Right lobe of liver (tissue), 6 donors: ENCODE results near the gene NRP2. TPM values are rescaled to one million over a fixed set of nuclear protein-coding genes. Genes with fewer than 3 reads are reported as not detected.

Experiments
- ATAC-seq, 4 donors: fragments of 200-7000 bp; cut with Tn5 transposase; one replicate each; pipeline ENCODE4 v1.9.1; 2020; ENCODE audit warnings: mild to moderate bottlenecking in 4 of 4, moderate library complexity in 4 of 4
- DNase-seq, 3 donors: peaks; one replicate each; pipeline ENCODE4 v3.0.0-alpha.2; 2020
- H3K27ac ChIP-seq, 3 donors: fragments of 200-600 bp; one replicate each; pipeline ENCODE4 v1.8.0; 2022
- H3K27me3 ChIP-seq, 2 donors: fragments of 200-600 bp; one replicate each; pipeline ENCODE4 v1.8.0; 2022
- H3K36me3 ChIP-seq, 4 donors: fragments of 200-600 bp; sonication (generic) in 1 of 4; one replicate each; pipeline versions ENCODE4 v1.5.1 to v1.8.0; 2017 to 2022; ENCODE audit warnings: control low read depth in 1 of 4
- H3K4me1 ChIP-seq, 4 donors: fragments of 200-600 bp; sonication (generic) in 1 of 4; one replicate each; pipeline versions ENCODE4 v1.5.1 to v1.8.0; 2017 to 2022; ENCODE audit warnings: control low read depth in 1 of 4
- H3K4me3 ChIP-seq, 3 donors: fragments of 200-600 bp; one replicate each; pipeline ENCODE4 v1.8.0; 2022
- H3K9me3 ChIP-seq, 4 donors: fragments of 200-600 bp; sonication (generic) in 1 of 4; one replicate each; pipeline versions ENCODE4 v1.5.1 to v1.8.0; 2017 to 2022; ENCODE audit warnings: control low read depth in 1 of 4
- POLR2A ChIP-seq: fragments of 450-650 bp; IDR thresholded peaks from one replicate; pipeline ENCODE4 v1.6.1; 2017; ENCODE audit warnings: antibody characterized with exemption, mild to moderate bottlenecking
- WGBS: methylation state at CpG from one replicate; pipeline ENCODE4 v1.1.6; 2018; ENCODE audit warnings: low coverage, low lambda C conversion rate; ENCODE audit not compliant: insufficient coverage; ENCODE audit errors: missing lambda C conversion rate; 5-methylcytosine and 5-hydroxymethylcytosine counted together
- intact Hi-C, 2 donors: fragments of 100-400 bp; cut with DNase I; formaldehyde crosslinking; loops; one replicate each; pipeline versions ENCODE4 v1.11.2 to v1.14.1; 2022
- total RNA-seq, 6 experiments: library from RNA; depleted of rRNA in 2 of 6; stranded (reverse); fragments of >200 nt in 2 of 6; fragmentation: NEBNext Ultra II Directional in 3 of 6; extraction: Animal tissue kit (Norgen Biotek cat#: 25700) in 3 of 6; gene quantifications; one replicate each; pipeline versions ENCODE4 v1.1.0 to v1.2.4, GENCODE V29; 2016 to 2023
- TF ChIP-seq, protein P1 (sequence below), 4 donors: fragments of 200-600 bp in 3 of 4; fragments of 450-650 bp in 1 of 4; IDR thresholded peaks; one replicate each; pipeline versions ENCODE4 v1.5.1 to v1.8.0; 2016 to 2022; ENCODE audit warnings: antibody characterized with exemption in 4 of 4, mild to moderate bottlenecking in 2 of 4
- donor health status: DM: no; HTN: yes; CAD: no.
- donor health status: DM: no; HTN: no; CAD: no.
- donor health status: DM: no; HTN: no; CAD: no.
- donor health status: DM: no; HTN: yes; CAD: no.
- donor health status: DM: no; HTN: yes; CAD: no.

Gene NRP2
- total RNA-seq, 6 experiments from 2014 or later = 5.5 to 23.7 (median 8.6) TPM

DNA sequence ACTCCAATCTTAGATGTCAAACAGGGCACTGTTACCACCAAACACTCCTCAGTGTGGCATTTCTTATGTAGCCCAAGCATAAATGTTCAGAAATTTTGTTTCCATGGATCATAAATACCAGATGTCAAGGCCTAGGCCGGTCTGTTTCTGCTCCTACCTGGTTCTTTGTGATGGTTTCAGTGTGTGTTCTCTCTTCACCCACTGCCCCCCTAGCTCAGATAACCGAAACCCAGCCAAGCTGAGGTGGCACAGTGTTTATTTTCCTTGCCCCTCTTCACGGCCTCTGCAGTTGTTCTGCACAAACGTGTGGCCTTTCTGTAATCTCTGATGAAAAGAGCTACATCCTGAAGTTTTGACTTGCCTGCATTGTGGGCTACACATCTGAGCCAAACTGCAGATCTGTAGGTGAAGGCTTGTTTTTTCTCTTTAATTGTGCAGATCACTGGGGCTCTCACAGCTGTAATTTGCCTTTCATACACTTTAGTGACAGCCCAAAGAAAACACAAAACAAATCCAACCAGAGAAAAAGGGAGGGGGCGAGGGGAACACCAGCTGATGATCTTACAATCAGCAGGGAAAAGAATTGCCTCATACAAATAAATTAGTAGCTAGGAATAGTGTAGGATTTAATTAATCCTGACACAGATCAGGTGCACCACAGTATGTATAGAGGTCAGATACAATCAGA lies 99.1 kb downstream of the NRP2 start:
- peaks cover 0 to under 1% (median 0%) of the 10 kb centered on the region in 4 donors for H3K4me1 ChIP-seq
- H3K4me3 ChIP-seq = no peak overlapping the region
- no peaks in the 10 kb centered on the region for H3K36me3 ChIP-seq
- 66% methylated on average over 5 of the region's 5 CpGs for WGBS
- no peak for DNase-seq
- intact Hi-C loops = no loop called here
- H3K27ac ChIP-seq = no peak overlapping the region
- no peaks in the 10 kb centered on the region for H3K27me3 ChIP-seq
- TF ChIP-seq, protein P1, sequence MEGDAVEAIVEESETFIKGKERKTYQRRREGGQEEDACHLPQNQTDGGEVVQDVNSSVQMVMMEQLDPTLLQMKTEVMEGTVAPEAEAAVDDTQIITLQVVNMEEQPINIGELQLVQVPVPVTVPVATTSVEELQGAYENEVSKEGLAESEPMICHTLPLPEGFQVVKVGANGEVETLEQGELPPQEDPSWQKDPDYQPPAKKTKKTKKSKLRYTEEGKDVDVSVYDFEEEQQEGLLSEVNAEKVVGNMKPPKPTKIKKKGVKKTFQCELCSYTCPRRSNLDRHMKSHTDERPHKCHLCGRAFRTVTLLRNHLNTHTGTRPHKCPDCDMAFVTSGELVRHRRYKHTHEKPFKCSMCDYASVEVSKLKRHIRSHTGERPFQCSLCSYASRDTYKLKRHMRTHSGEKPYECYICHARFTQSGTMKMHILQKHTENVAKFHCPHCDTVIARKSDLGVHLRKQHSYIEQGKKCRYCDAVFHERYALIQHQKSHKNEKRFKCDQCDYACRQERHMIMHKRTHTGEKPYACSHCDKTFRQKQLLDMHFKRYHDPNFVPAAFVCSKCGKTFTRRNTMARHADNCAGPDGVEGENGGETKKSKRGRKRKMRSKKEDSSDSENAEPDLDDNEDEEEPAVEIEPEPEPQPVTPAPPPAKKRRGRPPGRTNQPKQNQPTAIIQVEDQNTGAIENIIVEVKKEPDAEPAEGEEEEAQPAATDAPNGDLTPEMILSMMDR (IDR thresholded peaks at IDR 0.05) = no peak
- TF ChIP-seq POLR2A = no peak
- no peak for ATAC-seq
- no peaks in the 10 kb centered on the region for H3K9me3 ChIP-seq

DNA sequence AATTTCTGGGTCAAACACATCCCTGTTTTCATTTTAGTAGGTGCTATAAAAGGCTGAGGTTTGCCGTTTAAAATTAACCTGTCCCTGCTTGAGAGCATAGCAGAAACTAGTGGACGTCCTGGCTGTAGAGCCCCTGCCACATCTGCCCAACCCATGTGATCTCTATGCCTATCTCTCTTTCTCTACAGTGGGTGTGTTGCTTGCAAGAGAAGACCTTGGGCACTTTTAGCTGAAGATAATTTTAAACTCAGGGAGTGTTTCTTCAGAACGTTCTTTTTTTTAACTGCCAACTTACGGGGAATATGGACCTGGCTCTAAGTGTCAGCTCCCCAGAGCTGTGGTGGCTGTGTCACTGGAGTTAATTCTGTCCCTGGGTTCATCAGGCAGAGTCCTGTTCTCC lies 100.6 kb downstream of the NRP2 start:
- intact Hi-C loops = no loop called here
- DNase-seq (no peak), ATAC-seq (no peak)
- no peak for TF ChIP-seq POLR2A
- TF ChIP-seq, protein P1 (IDR thresholded peaks at IDR 0.05) = no peak
- Histone ChIP-seq H3K4me3 (no peak overlapping the region), H3K4me1 (peaks cover 0 to 8% (median under 1%) of the 10 kb centered on the region in 4 donors), H3K9me3 (no peaks in the 10 kb centered on the region), H3K27ac (no peak overlapping the region), H3K36me3 (no peaks in the 10 kb centered on the region), H3K27me3 (no peaks in the 10 kb centered on the region)
- 67% methylated on average over 4 of the region's 4 CpGs for WGBS

DNA sequence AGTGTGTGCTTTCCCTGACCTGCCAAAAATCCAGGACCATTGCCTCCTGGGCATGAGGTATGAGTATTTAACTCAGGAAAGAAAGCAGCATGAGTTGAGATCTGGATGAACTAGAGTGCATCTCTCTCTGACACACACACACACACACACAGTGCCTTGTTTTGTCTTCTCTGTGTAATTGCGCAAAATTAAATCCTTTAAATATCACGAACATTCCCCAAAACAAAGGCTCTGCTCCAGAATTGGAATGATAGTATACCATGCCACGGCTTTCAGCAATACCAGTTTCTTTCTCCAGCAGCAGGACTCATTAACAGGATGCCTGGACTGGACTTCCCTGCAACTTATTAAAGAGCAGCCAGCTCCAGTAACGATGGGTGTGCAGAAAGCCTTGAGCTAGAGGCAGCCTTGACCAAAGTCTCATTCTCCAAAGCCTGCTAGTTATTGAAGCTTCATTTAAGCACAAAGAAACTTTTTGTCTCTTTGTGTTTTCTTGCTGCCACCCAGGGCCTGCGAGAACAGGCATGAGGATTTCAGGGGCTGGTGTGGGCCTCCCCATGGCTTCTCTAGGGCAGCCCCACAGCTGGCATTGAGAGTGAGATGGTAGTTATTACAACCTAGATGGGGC lies 101.7 kb downstream of the NRP2 start:
- Histone ChIP-seq H3K4me3 (no peak overlapping the region), H3K4me1 (peaks cover 0 to 14% (median 2%) of the 10 kb centered on the region in 4 donors), H3K36me3 (no peaks in the 10 kb centered on the region), H3K9me3 (no peaks in the 10 kb centered on the region), H3K27me3 (no peaks in the 10 kb centered on the region), H3K27ac (no peak overlapping the region)
- intact Hi-C loops = no loop called here
- ATAC-seq (no peak), DNase-seq (no peak)
- TF ChIP-seq POLR2A = no peak
- TF ChIP-seq, protein P1 (IDR thresholded peaks at IDR 0.05) = no peak
- 75% methylated on average over 5 of the region's 5 CpGs for WGBS

GRCh38 chr2:205785507-205786260 lies 103.4 kb downstream of the NRP2 start:
- no peak for ATAC-seq
- no peaks in the 10 kb centered on the region for H3K36me3 ChIP-seq
- intact Hi-C loops = no loop called here

More at GRCh38 chr2:205785507-205786260, 103.4 kb downstream of the NRP2 start:
- no peak for DNase-seq
- 79% methylated on average over 7 of the region's 7 CpGs for WGBS
- H3K27ac ChIP-seq = no peak overlapping the region
- H3K4me3 ChIP-seq = no peak overlapping the region
- no peaks in the 10 kb centered on the region for H3K9me3 ChIP-seq
- H3K4me1 ChIP-seq = peaks cover 0 to 14% (median 2%) of the 10 kb centered on the region in 4 donors
- no peaks in the 10 kb centered on the region for H3K27me3 ChIP-seq
- TF ChIP-seq POLR2A = no peak
- TF ChIP-seq, protein P1 (IDR thresholded peaks at IDR 0.05) = no peak
